MM.1S (cell line): ENCODE measurements around the gene TEX36.

ENCODE experiments used
- DNase-seq: peaks from one replicate; pipeline ENCODE4 v3.0.0-alpha.2; 2015
- H2AFZ ChIP-seq: fragments of 300-600 bp; sonication (generic); 2 replicates; pipeline ENCODE4 v1.6.0; 2016; ENCODE audit warnings: antibody characterized with exemption, low read length
- H3F3A ChIP-seq: fragments of 300-600 bp; sonication (generic); 2 replicates; pipeline ENCODE4 v1.6.1; 2016; ENCODE audit warnings: mild to moderate bottlenecking, antibody characterized with exemption, low read length, moderate library complexity, mixed read lengths; ENCODE audit not compliant: insufficient read depth
- H3K27ac ChIP-seq: fragments of 300-600 bp; sonication (generic); 2 replicates; pipeline ENCODE4 v1.5.1; 2016; ENCODE audit warnings: mild to moderate bottlenecking, low read length
- H3K27me3 ChIP-seq: fragments of 300-600 bp; sonication (generic); replicated peaks from 2 replicates; pipeline ENCODE4 v1.6.0; 2016; ENCODE audit warnings: low read length; ENCODE audit not compliant: insufficient read depth
- H3K36me3 ChIP-seq: fragments of 300-600 bp; sonication (generic); replicated peaks from 2 replicates; pipeline ENCODE4 v1.6.1; 2016; ENCODE audit warnings: mild to moderate bottlenecking, low read length, mixed read lengths; ENCODE audit not compliant: insufficient read depth
- H3K4me1 ChIP-seq: fragments of 300-600 bp; sonication (generic); 2 replicates; pipeline ENCODE4 v1.6.1; 2016; ENCODE audit warnings: low read length, mixed read lengths
- H3K4me2 ChIP-seq: fragments of 300-600 bp; sonication (generic); 2 replicates; pipeline ENCODE4 v1.6.0; 2016; ENCODE audit warnings: low read depth, low read length
- H3K4me3 ChIP-seq: fragments of 300-600 bp; sonication (generic); 2 replicates; pipeline ENCODE4 v1.5.1; 2016; ENCODE audit warnings: low read length, mixed read lengths
- H3K79me2 ChIP-seq: fragments of 300-600 bp; sonication (generic); 2 replicates; pipeline ENCODE4 v1.6.1; 2016; ENCODE audit warnings: mixed run types, low read length, mixed read lengths
- H3K9ac ChIP-seq: fragments of 300-600 bp; sonication (generic); 2 replicates; pipeline ENCODE4 v1.6.1; 2016; ENCODE audit warnings: low read length, mixed read lengths
- H3K9me2 ChIP-seq: fragments of 300-600 bp; sonication (generic); replicated peaks from 2 replicates; pipeline ENCODE4 v1.6.1; 2016; ENCODE audit warnings: mild to moderate bottlenecking, low read length, mixed read lengths; ENCODE audit not compliant: insufficient read depth
- H3K9me3 ChIP-seq: fragments of 300-600 bp; sonication (generic); replicated peaks from 2 replicates; pipeline ENCODE4 v1.6.1; 2016; ENCODE audit warnings: mild to moderate bottlenecking, low read length, mixed read lengths; ENCODE audit not compliant: insufficient read depth
- H4K20me1 ChIP-seq: fragments of 300-600 bp; sonication (generic); 2 replicates; pipeline ENCODE4 v1.6.1; 2016; ENCODE audit warnings: mild to moderate bottlenecking, low read length, moderate library complexity, mixed read lengths; ENCODE audit not compliant: insufficient read depth
- CTCF ChIP-seq: fragments of 300-600 bp; sonication (generic); IDR thresholded peaks from 2 replicates; pipeline ENCODE4 v1.5.1; 2016; ENCODE audit warnings: antibody characterized with exemption, low read length, mixed read lengths
- EZH2 ChIP-seq: fragments of 300-600 bp; sonication (generic); optimal IDR thresholded peaks from 2 replicates; pipeline ENCODE3; 2017; ENCODE audit warnings: low read depth, mild to moderate bottlenecking, antibody characterized with exemption, low read length, mixed read lengths
- EZH2phosphoT487 ChIP-seq: fragments of 300-600 bp; sonication (generic); IDR thresholded peaks from 2 replicates; pipeline ENCODE4 v1.6.1; 2018; ENCODE audit warnings: antibody characterized with exemption, low read length

Gene TEX36

DNA sequence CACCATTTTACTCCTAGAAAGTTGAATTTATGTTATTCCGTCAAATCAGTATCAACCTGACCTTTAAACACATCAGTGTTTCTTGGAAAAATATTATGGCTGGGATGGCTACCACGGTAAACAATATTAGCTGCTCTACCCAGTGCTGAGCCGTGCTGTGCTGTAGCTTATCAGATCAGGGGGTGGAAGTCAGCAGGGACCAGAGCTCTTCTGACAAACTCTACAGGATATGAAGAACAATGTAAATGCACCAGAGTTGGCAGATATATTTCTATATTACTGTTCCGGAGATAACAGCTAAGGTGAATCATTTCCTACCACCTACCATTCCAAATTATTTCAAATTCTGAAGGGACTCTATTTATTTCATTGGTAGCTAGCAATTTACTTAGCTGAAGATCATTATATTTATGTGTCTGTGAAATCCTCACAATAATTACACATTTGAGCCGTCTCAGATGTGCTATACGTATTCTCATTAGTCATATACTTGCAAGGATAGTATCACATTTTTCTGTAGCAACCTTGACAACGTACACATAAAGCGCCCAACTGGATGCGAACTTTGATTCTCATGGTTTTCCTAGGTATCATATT, 76.5 kb downstream of the TEX36 start:
- DNase-seq: no peak
- no peak overlapping the region for H3K4me2 ChIP-seq

More for the DNA sequence above, 76.5 kb downstream of the TEX36 start:
- no peaks in the 10 kb centered on the region; the same call in 1 of the 2 replicates for H3K27me3 ChIP-seq
- no peak overlapping the region for H3K4me3 ChIP-seq
- no peaks in the 10 kb centered on the region for H3K4me1 ChIP-seq
- no peaks in the 10 kb centered on the region for H3K79me2 ChIP-seq
- no peak for TF ChIP-seq EZH2phosphoT487
- no peak for TF ChIP-seq CTCF
- no peak for TF ChIP-seq EZH2
- H4K20me1 ChIP-seq: no peaks in the 10 kb centered on the region
- no peaks in the 10 kb centered on the region for H3F3A ChIP-seq
- no peaks in the 10 kb centered on the region for H3K9me2 ChIP-seq
- no peaks in the 10 kb centered on the region for H3K9me3 ChIP-seq
- H3K9ac ChIP-seq: no peak overlapping the region
- H3K27ac ChIP-seq: no peak overlapping the region
- H2AFZ ChIP-seq: no peak overlapping the region
- no peaks in the 10 kb centered on the region for H3K36me3 ChIP-seq
